ENCODE measurements around the gene GOLGA8T. TPM values are rescaled to one million over a fixed set of nuclear protein-coding genes. Genes with fewer than 3 reads are reported as not detected.
"Not testable (repeated sequence)": the region's sequence is repeated elsewhere in the genome, so short reads cannot be mapped to it uniquely, and the experiment has no call there.

The GOLGA8T gene
- polyA plus RNA-seq, 1 donor = 0.35 TPM

DNA sequence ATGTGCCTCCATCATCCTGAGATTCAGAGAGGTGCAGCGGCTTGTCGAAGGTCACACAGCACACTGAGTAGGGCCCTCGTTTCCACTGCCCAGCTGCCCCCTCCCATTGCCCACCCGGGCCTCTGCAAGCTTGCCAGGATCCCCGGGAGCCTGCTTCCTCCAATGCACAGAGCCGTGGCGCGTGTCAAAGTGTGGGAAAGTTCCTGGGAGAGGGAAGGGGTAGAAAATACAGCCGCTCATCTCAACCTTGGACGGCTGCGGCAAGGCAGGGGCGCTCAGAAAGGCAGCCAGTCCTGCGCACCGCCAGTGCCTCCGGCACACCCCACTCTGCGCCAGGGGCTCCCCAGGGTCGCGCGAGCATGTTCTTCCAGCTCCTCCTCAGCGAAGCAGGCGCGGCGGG, 56.3 kb downstream of the GOLGA8T start:
- not testable (repeated sequence) for DNase-seq

DNA sequence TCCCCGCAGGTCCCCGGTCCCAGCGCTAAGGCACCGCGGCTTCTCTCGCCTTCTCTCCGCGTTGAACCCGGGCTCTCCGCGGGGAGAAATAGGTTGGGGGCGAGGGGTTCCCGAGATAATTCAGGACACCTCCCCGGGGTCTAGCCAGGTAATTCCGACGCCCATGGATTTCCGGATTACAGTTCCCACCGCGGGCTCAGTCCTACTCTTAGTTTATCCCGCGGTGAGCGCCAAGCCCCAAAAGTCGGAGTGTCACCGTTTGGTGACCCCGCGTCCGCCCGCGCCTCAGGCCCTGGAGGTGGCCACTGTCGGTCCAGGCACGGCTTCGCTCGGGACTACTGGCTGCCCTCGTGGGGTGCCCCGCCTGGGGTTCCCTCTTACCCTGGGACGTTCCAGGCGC, 56.8 kb downstream of the GOLGA8T start:
- DNase-seq = not testable (repeated sequence)

DNA sequence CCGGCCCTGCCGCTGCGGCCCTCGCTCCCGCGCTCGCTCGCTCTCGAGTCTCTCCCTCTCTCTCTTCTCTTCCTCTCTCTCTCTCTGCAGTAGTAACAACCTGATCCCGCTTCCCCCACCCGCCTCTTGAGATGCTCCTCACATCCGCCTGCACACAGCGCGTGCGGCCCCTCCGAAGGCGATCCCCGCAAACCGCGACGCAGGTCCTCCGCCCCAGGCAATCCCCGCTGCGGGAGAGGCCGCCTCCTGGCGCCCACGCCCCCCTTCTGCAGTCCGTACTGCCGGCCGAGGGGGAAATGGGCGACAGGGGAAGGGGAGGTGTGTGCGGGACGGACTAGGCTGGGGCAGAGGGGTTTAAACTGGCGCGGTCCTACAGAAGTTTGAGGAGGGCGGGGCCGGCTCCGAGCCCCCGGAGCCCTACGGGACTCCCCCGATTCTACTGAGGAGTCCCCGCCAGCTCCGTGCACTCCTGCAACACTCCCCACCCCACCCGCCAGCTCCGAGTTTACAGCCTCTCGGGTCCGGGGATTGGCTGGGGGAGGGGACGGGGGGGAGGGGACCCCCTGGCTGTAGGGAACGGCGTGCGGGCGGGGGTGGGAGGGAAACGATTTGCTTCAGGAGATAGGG, 57.4 kb downstream of the GOLGA8T start:
- DNase-seq = not testable (repeated sequence)

DNA sequence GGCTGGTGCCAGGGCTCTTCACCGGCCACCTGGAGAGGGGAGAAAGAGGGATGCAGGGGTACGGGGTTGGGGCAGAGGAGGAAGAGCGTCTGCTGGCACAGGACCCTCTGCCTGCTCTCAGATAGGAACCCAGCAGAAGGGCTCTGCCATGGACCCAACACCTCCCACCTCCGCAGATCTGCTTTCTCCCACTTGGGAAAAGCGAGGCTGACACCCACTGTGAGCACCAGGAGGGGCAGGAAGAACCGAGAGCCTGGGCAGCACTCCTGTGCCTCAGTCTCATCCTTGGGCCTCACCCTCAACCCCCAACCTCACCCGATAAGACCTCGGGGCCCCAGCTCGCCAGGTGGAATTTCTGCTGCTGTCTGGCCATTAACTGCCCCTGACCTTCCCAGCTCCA, 58.0 kb downstream of the GOLGA8T start:
- not testable (repeated sequence) for DNase-seq

Other genes starting within 250 kb of the GOLGA8T start
- 2.9 TPM for gene GOLGA8J, start 52.1 kb upstream of the GOLGA8T start, polyA plus RNA-seq (ENCODE audit: insufficient read length)

Measured in left kidney (tissue), 2 donors.